CD14-positive monocyte (primary cell): ENCODE results near the gene NKD2. TPM values are rescaled to one million over a fixed set of nuclear protein-coding genes. Genes with fewer than 3 reads are reported as not detected.
A peak's percentile ranks its signal among the peaks of the same experiment; 100 is the strongest.

Experiments
- DNase-seq, 3 donors: peaks; one replicate each; pipeline ENCODE4 v3.0.0-alpha.2; 2011 to 2022
- H2AFZ ChIP-seq: 2 replicates; pipeline ENCODE4 v1.6.0; 2012; ENCODE audit warnings: mild to moderate bottlenecking, low read depth, low read length, inconsistent platforms; ENCODE audit not compliant: insufficient read depth, poor library complexity, severe bottlenecking
- H3K27ac ChIP-seq, 2 donors: 1 replicate in 1 of 2; 2 replicates in 1 of 2; pipeline ENCODE4 v1.5.1; 2012 to 2013; ENCODE audit warnings: low read length in 2 of 2, control low read depth in 1 of 2, inconsistent platforms in 1 of 2, low read depth in 1 of 2, mild to moderate bottlenecking in 1 of 2
- H3K27me3 ChIP-seq, 2 donors: one replicate each; pipeline versions ENCODE4 v1.6.0 to v1.6.1; 2011 to 2013; ENCODE audit warnings: low read length in 2 of 2; ENCODE audit not compliant: control insufficient read depth in 2 of 2, insufficient read depth in 2 of 2
- H3K36me3 ChIP-seq, 2 donors: replicated peaks in 1 of 2; 1 replicate in 1 of 2; 2 replicates in 1 of 2; pipeline versions ENCODE4 v1.5.1 to v1.6.1; 2012 to 2013; ENCODE audit warnings: low read length in 2 of 2, control low read depth in 1 of 2, inconsistent platforms in 1 of 2, mild to moderate bottlenecking in 1 of 2; ENCODE audit not compliant: insufficient read depth in 2 of 2, control insufficient read depth in 1 of 2
- H3K4me1 ChIP-seq, 2 donors: 1 replicate in 1 of 2; 2 replicates in 1 of 2; pipeline versions ENCODE4 v1.5.1 to v1.6.1; 2012 to 2013; ENCODE audit warnings: low read length in 2 of 2, control low read depth in 1 of 2, inconsistent platforms in 1 of 2, mild to moderate bottlenecking in 1 of 2, moderate library complexity in 1 of 2; ENCODE audit not compliant: insufficient read depth in 2 of 2, control insufficient read depth in 1 of 2
- H3K4me2 ChIP-seq: replicated peaks from 2 replicates; pipeline ENCODE3; 2012; ENCODE audit warnings: low read length, moderate library complexity, mild to moderate bottlenecking; ENCODE audit not compliant: poor library complexity, severe bottlenecking; ENCODE audit errors: extremely low read depth
- H3K4me3 ChIP-seq, 3 experiments: fragments of 200-600 bp in 1 of 3; sonication (generic) in 1 of 3; replicated peaks in 1 of 3; 1 replicate in 2 of 3; 2 replicates in 1 of 3; pipeline ENCODE4 v1.5.1; 2011 to 2013; ENCODE audit warnings: low read length in 3 of 3, mild to moderate bottlenecking in 3 of 3, control low read depth in 2 of 3, low read depth in 2 of 3, inconsistent platforms in 1 of 3, moderate library complexity in 1 of 3
- H3K79me2 ChIP-seq: 2 replicates; pipeline ENCODE4 v1.6.0; 2012; ENCODE audit warnings: mild to moderate bottlenecking, control low read depth, inconsistent platforms, low read length, moderate library complexity; ENCODE audit not compliant: insufficient read depth
- H3K9ac ChIP-seq: 2 replicates; pipeline ENCODE4 v1.6.0; 2017; ENCODE audit warnings: low read length, mild to moderate bottlenecking; ENCODE audit not compliant: insufficient read depth, poor library complexity, severe bottlenecking
- H3K9me3 ChIP-seq, 2 donors: replicated peaks in 1 of 2; 1 replicate in 1 of 2; 2 replicates in 1 of 2; pipeline versions ENCODE4 v1.5.1 to v1.6.1; 2012 to 2013; ENCODE audit warnings: low read length in 2 of 2, control low read depth in 1 of 2; ENCODE audit not compliant: control insufficient read depth in 1 of 2, insufficient read depth in 1 of 2
- H4K20me1 ChIP-seq: 2 replicates; pipeline ENCODE4 v1.6.0; 2012; ENCODE audit warnings: mild to moderate bottlenecking, low read length, control low read depth, moderate library complexity; ENCODE audit not compliant: insufficient read depth
- H3K27ac Mint-ChIP-seq, 7 donors: one replicate each; pipeline ENCODE4 v1.8.0; 2020; ENCODE audit warnings: mild to moderate bottlenecking in 7 of 7, mixed read lengths in 7 of 7, moderate library complexity in 6 of 7, inconsistent platforms in 2 of 7
- H3K27me3 Mint-ChIP-seq, 3 donors: one replicate each; pipeline ENCODE4 v1.8.0; 2021 to 2022; ENCODE audit warnings: low read depth in 3 of 3, mild to moderate bottlenecking in 3 of 3, mixed read lengths in 3 of 3, moderate library complexity in 3 of 3, inconsistent platforms in 1 of 3
- H3K36me3 Mint-ChIP-seq, 2 donors: one replicate each; pipeline ENCODE4 v1.8.0; 2020; ENCODE audit warnings: mixed read lengths in 2 of 2, inconsistent platforms in 1 of 2, mild to moderate bottlenecking in 1 of 2
- H3K4me1 Mint-ChIP-seq: one replicate; pipeline ENCODE4 v1.8.0; 2020; ENCODE audit warnings: mild to moderate bottlenecking, mixed read lengths
- H3K4me3 Mint-ChIP-seq, 2 donors: one replicate each; pipeline ENCODE4 v1.8.0; 2020; ENCODE audit warnings: mild to moderate bottlenecking in 2 of 2, mixed read lengths in 2 of 2, moderate library complexity in 1 of 2
- H3K9me3 Mint-ChIP-seq, 7 donors: one replicate each; pipeline ENCODE4 v1.8.0; 2020 to 2022; ENCODE audit warnings: mixed read lengths in 7 of 7, mild to moderate bottlenecking in 6 of 7, moderate library complexity in 6 of 7, inconsistent platforms in 2 of 7
- WGBS: methylation state at CpG from one replicate; pipeline ENCODE4 v1.1.5; 2013; ENCODE audit warnings: missing lambda C conversion rate; ENCODE audit not compliant: insufficient coverage; 5-methylcytosine and 5-hydroxymethylcytosine counted together
- intact Hi-C, 2 donors: fragments of 100-400 bp; cut with micrococcal nuclease; formaldehyde crosslinking; loops; one replicate each; pipeline versions ENCODE4 v1.15.0 to v1.15.1; 2023
- polyA plus RNA-seq, 3 donors: library from polyadenylated mRNA; depleted of rRNA in 1 of 3; unstranded in 2 of 3; stranded (reverse) in 1 of 3; fragments of 300-500 nt in 2 of 3; fragments of >200 nt in 1 of 3; fragmentation: Illumina TruSeq in 2 of 3; gene quantifications; 1 replicate in 2 of 3; 2 replicates in 1 of 3; pipeline ENCODE4 v1.2.3, GENCODE V29; 2012 to 2021
- TF ChIP-seq, protein P1 (sequence below): fragments of 200-600 bp; IDR thresholded peaks from one replicate; pipeline ENCODE4 v1.8.0; 2022; ENCODE audit warnings: antibody characterized with exemption, mild to moderate bottlenecking

NKD2 gene
- polyA plus RNA-seq, 3 donors: not detected

DNA sequence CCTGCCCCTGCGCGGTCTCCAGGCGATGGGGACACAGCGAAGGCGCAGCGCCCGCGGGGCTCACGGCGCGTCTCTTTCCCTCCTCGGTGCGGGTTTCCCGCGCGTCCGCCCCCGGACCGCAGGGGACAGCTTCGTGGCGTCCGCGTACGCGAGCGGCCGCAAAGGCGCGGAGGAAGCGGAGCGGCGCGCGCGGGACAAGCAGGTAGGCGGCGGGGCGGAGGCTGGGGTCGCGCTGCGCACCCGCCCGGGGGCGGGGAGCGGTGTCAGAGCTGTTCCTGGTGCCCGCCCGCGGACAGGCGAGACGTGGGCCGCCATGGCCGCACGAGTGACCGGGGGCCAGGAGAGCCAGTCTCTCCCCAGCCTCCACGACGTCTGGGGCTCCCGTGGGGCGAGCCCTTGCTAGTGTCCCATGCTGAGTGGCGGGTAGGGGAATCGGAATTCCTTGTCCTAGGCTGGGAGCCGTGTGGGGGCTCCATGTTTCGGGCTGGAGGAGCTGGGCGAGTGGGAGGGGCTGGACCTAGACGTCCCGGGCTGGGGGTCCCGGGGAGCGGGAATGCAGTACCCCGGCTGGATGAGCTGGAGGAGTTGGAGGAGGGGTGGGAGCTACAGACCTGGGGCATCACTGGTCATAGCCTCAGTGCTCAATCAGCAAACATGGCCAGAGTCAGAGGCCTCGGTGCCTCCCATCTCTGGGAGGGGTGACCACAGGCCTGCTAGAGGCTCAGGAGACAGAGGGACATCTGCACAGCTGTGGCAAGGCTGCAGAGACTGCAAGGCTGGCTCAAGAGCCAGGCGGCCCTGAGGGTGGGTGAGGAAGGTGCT is 968 bp downstream of the NKD2 start:
- Histone ChIP-seq H3K4me2 (no peak overlapping the region), H4K20me1 (no peaks in the 10 kb centered on the region), H2AFZ (no peak overlapping the region), H3K36me3 (no peaks in the 10 kb centered on the region), H3K27me3 (peaks cover 10 to 57% of the 10 kb centered on the region in 2 donors), H3K4me1 (no peaks in the 10 kb centered on the region), H3K79me2 (no peaks in the 10 kb centered on the region), H3K4me3 (no peak overlapping the region), H3K9me3 (no peaks in the 10 kb centered on the region), H3K27ac (no peak overlapping the region), H3K9ac (no peak overlapping the region)
- Mint-ChIP-seq H3K9me3 (peaks cover 0 to 14% (median 4%) of the 10 kb centered on the region in 7 donors), H3K36me3 (no peaks in the 10 kb centered on the region), H3K4me1 (no peaks in the 10 kb centered on the region), H3K27ac (no peak overlapping the region), H3K27me3 (peaks cover 47 to 72% (median 57%) of the 10 kb centered on the region in 3 donors), H3K4me3 (peak overlapping the region in 1 of 2 donors; percentile 40)
- intact Hi-C loops: no loop called here
- no peak for DNase-seq
- TF ChIP-seq, protein P1, sequence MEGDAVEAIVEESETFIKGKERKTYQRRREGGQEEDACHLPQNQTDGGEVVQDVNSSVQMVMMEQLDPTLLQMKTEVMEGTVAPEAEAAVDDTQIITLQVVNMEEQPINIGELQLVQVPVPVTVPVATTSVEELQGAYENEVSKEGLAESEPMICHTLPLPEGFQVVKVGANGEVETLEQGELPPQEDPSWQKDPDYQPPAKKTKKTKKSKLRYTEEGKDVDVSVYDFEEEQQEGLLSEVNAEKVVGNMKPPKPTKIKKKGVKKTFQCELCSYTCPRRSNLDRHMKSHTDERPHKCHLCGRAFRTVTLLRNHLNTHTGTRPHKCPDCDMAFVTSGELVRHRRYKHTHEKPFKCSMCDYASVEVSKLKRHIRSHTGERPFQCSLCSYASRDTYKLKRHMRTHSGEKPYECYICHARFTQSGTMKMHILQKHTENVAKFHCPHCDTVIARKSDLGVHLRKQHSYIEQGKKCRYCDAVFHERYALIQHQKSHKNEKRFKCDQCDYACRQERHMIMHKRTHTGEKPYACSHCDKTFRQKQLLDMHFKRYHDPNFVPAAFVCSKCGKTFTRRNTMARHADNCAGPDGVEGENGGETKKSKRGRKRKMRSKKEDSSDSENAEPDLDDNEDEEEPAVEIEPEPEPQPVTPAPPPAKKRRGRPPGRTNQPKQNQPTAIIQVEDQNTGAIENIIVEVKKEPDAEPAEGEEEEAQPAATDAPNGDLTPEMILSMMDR: no peak
- 13% methylated on average over 63 of the region's 70 CpGs for WGBS

DNA sequence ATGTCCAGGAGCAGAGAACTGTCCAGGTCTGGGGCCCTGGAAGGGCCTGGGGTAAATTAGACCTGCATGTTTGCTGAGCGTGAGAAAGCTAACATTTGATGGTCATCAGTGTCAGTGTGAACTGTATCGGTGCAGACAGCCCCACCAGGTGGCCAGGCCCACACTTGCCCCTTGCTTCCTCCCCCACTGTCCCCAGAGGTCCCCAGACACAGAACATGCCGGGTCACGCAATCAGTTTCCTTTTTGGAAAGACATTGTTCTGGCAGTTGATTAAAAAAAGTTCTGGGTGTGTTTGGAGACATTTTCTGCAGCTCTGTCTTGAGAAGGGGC is 1.5 kb downstream of the NKD2 start:
- intact Hi-C loops: no loop called here

More for the DNA sequence above, 1.5 kb downstream of the NKD2 start:
- Histone ChIP-seq H3K36me3 (no peaks in the 10 kb centered on the region), H3K27me3 (peaks cover 6 to 53% of the 10 kb centered on the region in 2 donors), H3K4me3 (no peak overlapping the region), H3K79me2 (no peaks in the 10 kb centered on the region), H3K4me2 (no peak overlapping the region), H3K27ac (no peak overlapping the region), H3K9ac (no peak overlapping the region), H3K9me3 (no peaks in the 10 kb centered on the region), H4K20me1 (no peaks in the 10 kb centered on the region), H3K4me1 (no peaks in the 10 kb centered on the region), H2AFZ (no peak overlapping the region)
- 60% methylated on average over 1 of the region's 4 CpGs for WGBS
- Mint-ChIP-seq H3K36me3 (no peaks in the 10 kb centered on the region), H3K4me1 (no peaks in the 10 kb centered on the region), H3K9me3 (peaks cover 0 to 14% (median 4%) of the 10 kb centered on the region in 7 donors), H3K27me3 (peaks cover 46 to 66% (median 57%) of the 10 kb centered on the region in 3 donors), H3K4me3 (peak overlapping the region in 1 of 2 donors; percentile 40), H3K27ac (no peak overlapping the region)
- no peak for DNase-seq
- TF ChIP-seq, protein P1: no peak
